DOHH2 (cell line): ENCODE measurements around the gene PHETA2.
"Not testable (repeated sequence)": the region's sequence is repeated elsewhere in the genome, so short reads cannot be mapped to it uniquely, and the experiment has no call there.

Experiments
- H3F3A ChIP-seq: fragments of 200-600 bp; sonication (generic), shearing (Covaris generic); 2 replicates; pipeline ENCODE4 v1.6.0; 2016; ENCODE audit warnings: antibody characterized with exemption, mild to moderate bottlenecking; ENCODE audit not compliant: control insufficient read depth, insufficient read depth
- H3K27ac ChIP-seq: fragments of 200-600 bp; sonication (generic); 2 replicates; pipeline ENCODE4 v1.5.1; 2014; ENCODE audit warnings: low read depth, mild to moderate bottlenecking, low read length, moderate library complexity
- H3K27me3 ChIP-seq: fragments of 200-600 bp; sonication (generic); 2 replicates; pipeline ENCODE4 v1.6.1; 2014; ENCODE audit warnings: mild to moderate bottlenecking, low read length, mixed read lengths; ENCODE audit not compliant: control insufficient read depth
- H3K36me3 ChIP-seq: fragments of 200-600 bp; sonication (generic); 2 replicates; pipeline ENCODE4 v1.6.1; 2014; ENCODE audit warnings: mild to moderate bottlenecking, low read length, moderate library complexity, mixed read lengths; ENCODE audit not compliant: control insufficient read depth
- H3K4me1 ChIP-seq: fragments of 200-600 bp; sonication (generic); 2 replicates; pipeline ENCODE4 v1.6.1; 2014; ENCODE audit warnings: mild to moderate bottlenecking, low read length, mixed read lengths; ENCODE audit not compliant: control insufficient read depth
- H3K4me2 ChIP-seq: fragments of 200-600 bp; sonication (generic); 2 replicates; pipeline ENCODE4 v1.6.0; 2014; ENCODE audit warnings: mild to moderate bottlenecking, low read length, moderate library complexity
- H3K4me3 ChIP-seq: fragments of 200-600 bp; sonication (generic); 2 replicates; pipeline ENCODE4 v1.5.1; 2014; ENCODE audit warnings: mild to moderate bottlenecking, low read length, mixed read lengths
- H3K79me2 ChIP-seq: fragments of 200-600 bp; sonication (generic); 2 replicates; pipeline ENCODE4 v1.6.1; 2014; ENCODE audit warnings: mild to moderate bottlenecking, low read length, mixed read lengths; ENCODE audit not compliant: control insufficient read depth
- H3K9me2 ChIP-seq: fragments of 200-600 bp; sonication (generic); replicated peaks from 2 replicates; pipeline ENCODE4 v1.6.1; 2014; ENCODE audit warnings: mild to moderate bottlenecking, low read length, mixed read lengths; ENCODE audit not compliant: control insufficient read depth
- H3K9me3 ChIP-seq: fragments of 200-600 bp; sonication (generic); 2 replicates; pipeline ENCODE4 v1.6.1; 2014; ENCODE audit warnings: antibody characterized with exemption, low read length, mixed read lengths; ENCODE audit not compliant: control insufficient read depth, insufficient read depth
- H4K20me1 ChIP-seq: fragments of 200-600 bp; sonication (generic); 2 replicates; pipeline ENCODE4 v1.6.0; 2014; ENCODE audit warnings: low read depth, mild to moderate bottlenecking, antibody characterized with exemption, low read length, moderate library complexity; ENCODE audit not compliant: control insufficient read depth, insufficient read depth
- EZH2phosphoT487 ChIP-seq: fragments of 200-600 bp; sonication (generic); IDR thresholded peaks from 2 replicates; pipeline ENCODE4 v1.6.1; 2017; ENCODE audit warnings: borderline replicate concordance, mild to moderate bottlenecking, antibody characterized with exemption, low read length, moderate library complexity, mixed read lengths
- TF ChIP-seq, protein P1 (sequence below): fragments of 200-600 bp; sonication (generic); IDR thresholded peaks from one replicate; pipeline ENCODE4 v1.5.1; 2014; ENCODE audit warnings: antibody characterized with exemption, mild to moderate bottlenecking, low read depth, low read length; ENCODE audit not compliant: poor library complexity, severe bottlenecking

The PHETA2 gene

DNA sequence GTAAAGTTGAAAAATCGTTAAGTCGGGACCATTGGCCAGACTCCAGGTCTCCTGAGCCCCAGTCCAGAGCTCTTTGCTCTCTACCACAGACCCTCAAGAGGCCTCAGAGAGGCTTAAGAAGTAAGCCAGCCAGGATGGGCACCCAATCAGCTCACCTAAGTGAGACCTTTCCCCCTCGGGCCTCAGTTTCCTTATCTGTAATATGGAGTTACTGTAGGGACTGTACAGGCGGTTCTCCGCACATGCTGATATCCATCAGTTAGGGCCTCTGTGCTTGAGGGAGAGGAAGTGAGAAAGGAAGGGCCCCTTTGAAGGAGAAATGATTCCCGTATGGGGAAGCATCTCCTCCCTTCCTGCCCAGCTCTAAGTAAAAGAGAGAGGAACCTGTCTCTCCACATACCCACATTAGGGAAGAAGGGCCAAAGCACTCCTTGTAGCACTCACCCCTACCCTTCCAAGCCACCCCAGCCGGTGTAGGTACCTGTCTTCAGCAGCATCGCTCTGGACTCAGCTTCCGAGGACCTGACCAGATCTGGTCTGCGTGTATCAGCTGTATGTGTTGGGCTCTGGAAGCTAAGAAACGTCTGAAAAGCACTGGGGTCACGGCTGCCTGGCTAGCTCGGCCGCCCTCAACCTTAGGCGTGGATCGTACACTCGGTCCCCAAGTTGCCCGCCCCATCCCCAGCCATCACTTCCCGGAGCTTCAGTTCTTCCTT lies 4.1 kb upstream of the PHETA2 start:
- Histone ChIP-seq H3K4me1 (peaks cover 41% of the 10 kb centered on the region), H3K4me2 (peak overlapping the region; percentile 83), H3K4me3 (peak overlapping the region; percentile 97), H3K9me2 (no peaks in the 10 kb centered on the region), H3K79me2 (peaks cover 26% of the 10 kb centered on the region), H3K27ac (peak overlapping the region; percentile 78), H3K27me3 (no peaks in the 10 kb centered on the region), H4K20me1 (no peaks in the 10 kb centered on the region), H3F3A (0 out of 2 replicates have a peak, but pooled peaks cover 4% of the 10 kb centered on the region), H3K9me3 (no peaks in the 10 kb centered on the region), H3K36me3 (peaks cover 41% of the 10 kb centered on the region)
- TF ChIP-seq EZH2phosphoT487 = no peak
- TF ChIP-seq, protein P1, sequence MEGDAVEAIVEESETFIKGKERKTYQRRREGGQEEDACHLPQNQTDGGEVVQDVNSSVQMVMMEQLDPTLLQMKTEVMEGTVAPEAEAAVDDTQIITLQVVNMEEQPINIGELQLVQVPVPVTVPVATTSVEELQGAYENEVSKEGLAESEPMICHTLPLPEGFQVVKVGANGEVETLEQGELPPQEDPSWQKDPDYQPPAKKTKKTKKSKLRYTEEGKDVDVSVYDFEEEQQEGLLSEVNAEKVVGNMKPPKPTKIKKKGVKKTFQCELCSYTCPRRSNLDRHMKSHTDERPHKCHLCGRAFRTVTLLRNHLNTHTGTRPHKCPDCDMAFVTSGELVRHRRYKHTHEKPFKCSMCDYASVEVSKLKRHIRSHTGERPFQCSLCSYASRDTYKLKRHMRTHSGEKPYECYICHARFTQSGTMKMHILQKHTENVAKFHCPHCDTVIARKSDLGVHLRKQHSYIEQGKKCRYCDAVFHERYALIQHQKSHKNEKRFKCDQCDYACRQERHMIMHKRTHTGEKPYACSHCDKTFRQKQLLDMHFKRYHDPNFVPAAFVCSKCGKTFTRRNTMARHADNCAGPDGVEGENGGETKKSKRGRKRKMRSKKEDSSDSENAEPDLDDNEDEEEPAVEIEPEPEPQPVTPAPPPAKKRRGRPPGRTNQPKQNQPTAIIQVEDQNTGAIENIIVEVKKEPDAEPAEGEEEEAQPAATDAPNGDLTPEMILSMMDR = no peak

GRCh38 chr22:42070517-42071422 lies 3.3 kb upstream of the PHETA2 start, which contains the start of gene NAGA:
TSS of gene NAGA (minus strand) at chr22:42070812. CDS start at chr22:42070297, 515 bp downstream.
- Histone ChIP-seq H3K4me3 (peak within 1 kb of the TSS; percentile 97), H3K9me3 (no peaks in the 10 kb centered on the region), H3K4me2 (peak within 1 kb of the TSS; percentile 83), H3K36me3 (peaks cover 33% of the 10 kb centered on the region), H3K79me2 (peaks cover 26% of the 10 kb centered on the region), H3K9me2 (no peaks in the 10 kb centered on the region), H3K27ac (peak within 1 kb of the TSS; percentile 78), H3K27me3 (no peaks in the 10 kb centered on the region), H3K4me1 (peaks cover 43% of the 10 kb centered on the region), H3F3A (0 out of 2 replicates have a peak, but pooled peaks cover 4% of the 10 kb centered on the region), H4K20me1 (no peaks in the 10 kb centered on the region)
- TF ChIP-seq EZH2phosphoT487 = no peak
- TF ChIP-seq, protein P1 = no peak

DNA sequence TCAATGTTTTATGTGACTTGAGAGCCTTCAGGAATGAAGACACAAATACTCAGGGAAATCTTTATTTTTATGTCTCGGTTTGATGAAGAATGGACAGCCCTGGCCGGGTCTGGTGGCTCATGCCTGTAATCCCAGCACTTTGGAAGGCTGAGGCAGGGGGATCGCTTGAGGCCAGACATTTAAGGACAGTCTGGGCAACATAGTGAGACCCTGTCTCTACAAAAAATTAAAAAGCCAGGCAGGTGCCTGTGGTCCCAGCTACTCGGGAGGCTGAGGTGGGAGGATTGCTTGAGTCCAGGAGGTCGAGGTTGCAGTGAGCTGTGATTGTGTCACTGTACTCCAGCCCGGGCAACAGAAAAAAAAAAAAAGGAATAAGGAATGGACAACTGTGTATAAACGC lies 2.5 kb upstream of the PHETA2 start:
- peaks cover 43% of the 10 kb centered on the region for H3K4me1 ChIP-seq
- H3K4me3 ChIP-seq = peak overlapping the region; percentile 97
- H3K9me3 ChIP-seq, H3K9me2 ChIP-seq, H3K27me3 ChIP-seq, H3K27ac ChIP-seq, H4K20me1 ChIP-seq, H3F3A ChIP-seq: not testable (repeated sequence)
- H3K4me2 ChIP-seq = peak overlapping the region; percentile 83
- H3K36me3 ChIP-seq = peaks cover 26% of the 10 kb centered on the region
- peaks cover 26% of the 10 kb centered on the region for H3K79me2 ChIP-seq
